ENCODE results near the gene IGF2R.

The IGF2R gene

DNA sequence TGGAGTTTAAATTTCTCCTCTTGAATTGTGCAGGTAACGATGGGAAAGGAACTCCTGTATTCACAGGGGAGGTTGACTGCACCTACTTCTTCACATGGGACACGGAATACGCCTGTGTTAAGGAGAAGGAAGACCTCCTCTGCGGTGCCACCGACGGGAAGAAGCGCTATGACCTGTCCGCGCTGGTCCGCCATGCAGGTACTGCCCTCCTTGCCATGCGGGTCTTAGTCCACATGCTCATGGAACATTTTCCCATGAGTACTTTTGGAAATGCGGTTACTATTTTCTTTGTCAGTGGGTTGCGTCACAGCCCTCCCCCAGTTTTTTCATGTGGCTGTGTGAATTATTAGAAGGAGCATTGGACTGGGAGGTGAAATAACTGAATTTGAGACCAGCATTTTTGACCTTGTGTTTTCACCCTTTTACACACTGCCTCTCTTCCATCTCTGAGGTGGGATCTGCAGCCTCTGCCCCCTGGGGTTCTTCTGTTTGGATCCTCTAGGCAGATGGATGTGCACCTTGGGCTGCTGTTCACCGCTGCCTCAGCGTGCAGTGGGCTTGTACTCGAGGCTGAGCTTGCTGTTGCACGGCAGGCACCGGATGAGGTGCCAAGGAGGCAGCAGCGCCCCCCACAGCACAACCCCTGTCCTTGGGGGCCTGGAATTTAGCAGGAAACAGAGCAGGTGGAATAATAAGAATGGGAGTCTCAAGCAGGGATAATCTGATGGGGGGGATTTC is 71.8 kb downstream of the IGF2R start:
- in situ Hi-C loops (cut with HindIII; ENCODE audit: low sequenced_read_pairs) = no loop called here
- TF ChIP-seq, protein P1, sequence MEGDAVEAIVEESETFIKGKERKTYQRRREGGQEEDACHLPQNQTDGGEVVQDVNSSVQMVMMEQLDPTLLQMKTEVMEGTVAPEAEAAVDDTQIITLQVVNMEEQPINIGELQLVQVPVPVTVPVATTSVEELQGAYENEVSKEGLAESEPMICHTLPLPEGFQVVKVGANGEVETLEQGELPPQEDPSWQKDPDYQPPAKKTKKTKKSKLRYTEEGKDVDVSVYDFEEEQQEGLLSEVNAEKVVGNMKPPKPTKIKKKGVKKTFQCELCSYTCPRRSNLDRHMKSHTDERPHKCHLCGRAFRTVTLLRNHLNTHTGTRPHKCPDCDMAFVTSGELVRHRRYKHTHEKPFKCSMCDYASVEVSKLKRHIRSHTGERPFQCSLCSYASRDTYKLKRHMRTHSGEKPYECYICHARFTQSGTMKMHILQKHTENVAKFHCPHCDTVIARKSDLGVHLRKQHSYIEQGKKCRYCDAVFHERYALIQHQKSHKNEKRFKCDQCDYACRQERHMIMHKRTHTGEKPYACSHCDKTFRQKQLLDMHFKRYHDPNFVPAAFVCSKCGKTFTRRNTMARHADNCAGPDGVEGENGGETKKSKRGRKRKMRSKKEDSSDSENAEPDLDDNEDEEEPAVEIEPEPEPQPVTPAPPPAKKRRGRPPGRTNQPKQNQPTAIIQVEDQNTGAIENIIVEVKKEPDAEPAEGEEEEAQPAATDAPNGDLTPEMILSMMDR (IDR thresholded peaks at IDR 0.05; ENCODE audit: low read depth, low read length) = no peak
- DNase-seq (ENCODE audit: low read depth, low spot score) = no peak
- H3K4me3 ChIP-seq (ENCODE audit: low read depth, low read length) = no peak overlapping the region

DNA sequence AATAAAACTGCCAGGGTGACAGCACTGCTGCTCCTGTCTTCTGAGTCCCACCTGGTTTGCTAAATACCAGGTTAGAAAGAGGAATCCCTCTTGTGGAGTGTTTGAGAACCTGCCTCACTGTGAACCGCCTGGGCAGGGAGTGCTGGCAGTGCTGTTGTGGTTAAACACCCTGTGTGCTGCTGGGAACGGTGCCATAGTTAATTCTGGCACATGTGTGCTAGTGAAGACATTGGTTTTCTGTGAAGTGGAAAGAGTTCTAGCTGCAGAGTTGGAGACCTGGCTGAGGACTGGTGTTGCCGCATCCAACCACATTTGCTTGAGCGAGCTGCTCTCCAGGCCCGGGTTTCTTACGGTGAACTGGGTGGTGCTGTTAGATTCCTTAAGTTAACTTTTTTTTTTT is 72.7 kb downstream of the IGF2R start:
- TF ChIP-seq, protein P1 (IDR thresholded peaks at IDR 0.05; ENCODE audit: low read depth, low read length) = peak; percentile 56
- H3K4me3 ChIP-seq (ENCODE audit: low read depth, low read length) = no peak overlapping the region
- DNase-seq (ENCODE audit: low read depth, low spot score) = peak; percentile 92
- in situ Hi-C loops (cut with HindIII; ENCODE audit: low sequenced_read_pairs) = no loop called here

DNA sequence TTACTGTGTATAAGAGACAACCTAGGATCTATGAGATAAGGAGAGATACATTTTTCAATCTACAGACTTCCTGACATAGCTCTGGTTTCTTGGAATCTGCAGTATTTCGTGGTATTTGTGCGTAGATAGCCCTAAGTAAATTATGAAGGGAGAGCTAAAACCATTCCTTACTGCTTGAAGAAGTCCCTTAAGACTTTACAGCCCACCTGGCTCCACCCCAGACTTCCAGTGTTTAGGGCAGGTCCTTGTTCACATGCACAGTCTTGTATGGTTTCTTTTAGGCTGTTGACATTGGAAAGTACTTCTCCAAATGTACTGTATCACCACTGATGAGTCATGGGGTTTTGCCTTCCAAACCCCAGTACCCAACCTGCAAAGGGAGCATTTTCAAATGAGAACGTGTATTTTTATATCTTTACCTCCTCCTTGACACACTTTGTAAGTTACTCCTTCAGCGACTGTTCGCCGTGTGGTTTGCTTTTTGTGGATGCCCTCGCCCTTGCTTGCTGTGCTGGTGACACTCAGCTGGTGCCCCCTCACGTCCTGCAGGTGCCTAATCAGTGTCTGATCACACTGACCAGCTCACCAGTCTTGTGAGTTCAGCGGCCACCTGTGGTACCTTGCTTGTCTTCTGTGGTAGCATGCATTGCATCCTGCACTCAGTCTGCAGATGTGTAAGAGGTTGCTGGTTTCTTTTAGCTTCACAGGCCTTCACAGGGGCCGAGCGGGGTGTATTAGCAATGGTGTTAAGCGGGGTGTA is 73.3 kb downstream of the IGF2R start:
- in situ Hi-C loops (cut with HindIII; ENCODE audit: low sequenced_read_pairs) = no loop called here
- TF ChIP-seq, protein P1 (IDR thresholded peaks at IDR 0.05; ENCODE audit: low read depth, low read length) = no peak
- no peak overlapping the region for H3K4me3 ChIP-seq (ENCODE audit: low read depth, low read length)
- peak; percentile 78 for DNase-seq (ENCODE audit: low read depth, low spot score)

DNA sequence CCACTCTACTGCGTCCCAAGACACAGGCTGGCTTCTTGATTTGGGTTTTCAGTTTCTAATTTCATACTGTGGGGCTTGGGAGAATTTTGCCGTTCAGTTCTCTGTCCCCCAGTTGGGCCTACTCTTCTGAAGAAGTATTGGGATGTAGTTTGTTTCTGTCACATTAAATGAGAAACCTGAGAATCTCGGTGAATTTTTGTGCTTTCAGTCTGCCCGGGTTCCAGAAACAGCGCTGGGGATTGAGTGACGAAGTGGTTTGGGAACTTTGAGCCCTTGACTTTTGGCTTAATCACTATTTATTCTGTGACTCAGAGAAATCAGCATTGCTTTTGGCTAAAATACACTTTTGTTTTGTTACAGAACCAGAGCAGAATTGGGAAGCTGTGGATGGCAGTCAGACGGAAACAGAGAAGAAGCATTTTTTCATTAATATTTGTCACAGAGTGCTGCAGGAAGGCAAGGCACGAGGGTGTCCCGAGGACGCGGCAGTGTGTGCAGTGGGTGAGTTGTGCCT is 74.0 kb downstream of the IGF2R start:
- in situ Hi-C loops (cut with HindIII; ENCODE audit: low sequenced_read_pairs) = no loop called here
- peak; percentile 77 for DNase-seq (ENCODE audit: low read depth, low spot score)
- TF ChIP-seq, protein P1 (IDR thresholded peaks at IDR 0.05; ENCODE audit: low read depth, low read length) = no peak
- H3K4me3 ChIP-seq (ENCODE audit: low read depth, low read length) = no peak overlapping the region

DNA sequence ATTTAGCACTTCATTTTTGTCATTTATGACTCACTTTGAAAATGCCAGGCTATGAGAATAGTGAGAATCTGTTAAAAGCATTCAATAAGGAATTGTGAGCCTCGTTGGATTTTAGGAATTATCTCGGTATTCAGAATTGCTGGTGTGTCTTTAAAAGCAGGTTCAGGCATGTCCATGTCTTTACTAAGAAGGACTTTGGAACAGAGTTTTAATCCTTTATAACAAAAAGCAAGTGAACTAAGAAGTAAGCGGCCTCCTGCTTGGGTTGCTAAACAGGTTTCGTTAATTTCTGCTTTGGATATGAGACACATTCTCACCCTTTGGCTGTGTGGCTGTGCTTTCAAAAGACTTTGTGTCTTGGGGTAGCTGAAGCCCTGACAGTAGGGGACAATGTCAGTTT is 74.9 kb downstream of the IGF2R start:
- in situ Hi-C loops (cut with HindIII; ENCODE audit: low sequenced_read_pairs) = no loop called here
- TF ChIP-seq, protein P1 (IDR thresholded peaks at IDR 0.05; ENCODE audit: low read depth, low read length) = no peak
- no peak overlapping the region for H3K4me3 ChIP-seq (ENCODE audit: low read depth, low read length)
- no peak for DNase-seq (ENCODE audit: low read depth, low spot score)

DNA sequence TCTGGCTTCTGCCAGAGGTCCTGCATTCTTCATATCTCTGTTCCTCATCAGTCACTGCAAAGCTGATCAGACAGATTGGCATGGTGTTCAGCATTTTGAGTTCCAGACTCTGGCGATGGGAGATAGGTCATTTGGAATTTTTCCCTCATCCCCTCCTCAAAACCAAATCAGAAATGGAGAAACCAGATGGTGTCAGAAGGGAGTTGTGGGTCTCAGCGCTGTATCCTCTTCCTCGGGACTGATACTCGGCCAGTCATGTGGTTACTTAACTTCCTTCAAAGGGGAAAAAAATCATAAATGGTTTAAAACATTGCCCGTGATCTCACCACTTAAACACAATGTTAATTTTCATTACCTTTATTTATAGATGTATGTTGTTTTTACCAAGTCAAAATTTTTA is 75.8 kb downstream of the IGF2R start:
- TF ChIP-seq, protein P1 (IDR thresholded peaks at IDR 0.05; ENCODE audit: low read depth, low read length) = no peak
- in situ Hi-C loops (cut with HindIII; ENCODE audit: low sequenced_read_pairs) = no loop called here
- no peak overlapping the region for H3K4me3 ChIP-seq (ENCODE audit: low read depth, low read length)
- no peak for DNase-seq (ENCODE audit: low read depth, low spot score)

Measured in astrocyte of the spinal cord (primary cell).